Activated T-helper 2 cell treated with anti-CD3 and anti-CD28 coated beads, Interferon-gamma antibody, Interleukin-2, Interleukin-4, amounts not matched to agents 10 μg/mL and 5 μg/mL and 100 μg/mL, durations not matched to agents 14 hours and 24 hours and 36 hours (primary cell): ENCODE measurements around the gene ITSN1. TPM values are rescaled to one million over a fixed set of nuclear protein-coding genes. Genes with fewer than 3 reads are reported as not detected.

Experiments used
- DNase-seq: peaks from one replicate; pipeline ENCODE4 v3.0.0; 2021; ENCODE audit warnings: low spot score
- H3K27ac Mint-ChIP-seq: one replicate; pipeline ENCODE4 v1.8.0; 2021; ENCODE audit warnings: mixed read lengths
- H3K27me3 Mint-ChIP-seq: one replicate; pipeline ENCODE4 v1.8.0; 2021; ENCODE audit warnings: low read depth, mixed read lengths
- H3K36me3 Mint-ChIP-seq: one replicate; pipeline ENCODE4 v1.8.0; 2021; ENCODE audit warnings: low read depth, mixed read lengths
- H3K4me1 Mint-ChIP-seq: one replicate; pipeline ENCODE4 v1.8.0; 2021; ENCODE audit warnings: low read depth, mixed read lengths
- H3K4me3 Mint-ChIP-seq: one replicate; pipeline ENCODE4 v1.8.0; 2021; ENCODE audit warnings: low read depth, mild to moderate bottlenecking, moderate library complexity, mixed read lengths
- H3K9me3 Mint-ChIP-seq: one replicate; pipeline ENCODE4 v1.8.0; 2021; ENCODE audit warnings: mixed read lengths
- intact Hi-C: fragments of 100-400 bp; cut with micrococcal nuclease; formaldehyde crosslinking; loops from one replicate; pipeline ENCODE4 v1.15.1; 2023
- total RNA-seq: library from RNA; stranded (reverse); gene quantifications from 2 replicates; pipeline ENCODE4 v1.2.3, GENCODE V29; 2022

The ITSN1 gene
- total RNA-seq, 1 donor from 2014 or later, result 5.9 TPM

GRCh38 chr21:33642896-33643657 lies 776 bp downstream of the ITSN1 start:
- intact Hi-C loops, result loop anchor here (1.0 to 10.0 kb wide), 6 partner anchors 151 to 972 kb away; partner anchors contain the start of genes ATP5PO, DNAJC28, MRPS6 and PAXBP1
- peak overlapping the region; percentile 80 for H3K4me3 Mint-ChIP-seq
- H3K4me1 Mint-ChIP-seq, result peaks cover 12% of the 10 kb centered on the region
- H3K27me3 Mint-ChIP-seq, result peaks cover 22% of the 10 kb centered on the region
- H3K27ac Mint-ChIP-seq, result no peak overlapping the region
- no peaks in the 10 kb centered on the region for H3K9me3 Mint-ChIP-seq
- no peak for DNase-seq
- H3K36me3 Mint-ChIP-seq, result no peaks in the 10 kb centered on the region

GRCh38 chr21:33643658-33644311 lies 1.5 kb downstream of the ITSN1 start:
- Mint-ChIP-seq H3K27me3 (peaks cover 27% of the 10 kb centered on the region), H3K36me3 (no peaks in the 10 kb centered on the region), H3K4me3 (peak overlapping the region; percentile 80), H3K27ac (no peak overlapping the region), H3K4me1 (peaks cover 12% of the 10 kb centered on the region), H3K9me3 (no peaks in the 10 kb centered on the region)
- no peak for DNase-seq
- intact Hi-C loops, result loop anchor here (5.0 to 10.0 kb wide), 5 partner anchors 151 to 971 kb away; partner anchors contain the start of genes DNAJC28, MRPS6, PAXBP1 and RCAN1

- Mint-ChIP-seq H3K27ac (no peak overlapping the region), H3K4me3 (no peak overlapping the region), H3K9me3 (no peaks in the 10 kb centered on the region), H3K36me3 (no peaks in the 10 kb centered on the region), H3K27me3 (peaks cover 30% of the 10 kb centered on the region), H3K4me1 (peaks cover 12% of the 10 kb centered on the region)
- intact Hi-C loops, result loop anchor here (5.0 to 10.0 kb wide), 5 partner anchors 152 to 970 kb away; partner anchors contain the start of genes DNAJC28, MRPS6, PAXBP1 and RCAN1
- DNase-seq, result no peak
These were observed 2.2 kb downstream of the ITSN1 start for GRCh38 chr21:33644383-33645074.

GRCh38 chr21:33645730-33646129 lies 3.4 kb downstream of the ITSN1 start:
- no peaks in the 10 kb centered on the region for H3K9me3 Mint-ChIP-seq
- H3K27me3 Mint-ChIP-seq, result peaks cover 30% of the 10 kb centered on the region
- H3K4me3 Mint-ChIP-seq, result no peak overlapping the region
- intact Hi-C loops, result loop anchor here (10.0 kb wide), 3 partner anchors 261 to 969 kb away; partner anchors contain the start of genes MRPS6, RCAN1 and SLC5A3
- no peaks in the 10 kb centered on the region for H3K36me3 Mint-ChIP-seq
- H3K4me1 Mint-ChIP-seq, result peaks cover 12% of the 10 kb centered on the region
- H3K27ac Mint-ChIP-seq, result no peak overlapping the region
- DNase-seq, result no peak

GRCh38 chr21:33647587-33647986 lies 5.3 kb downstream of the ITSN1 start:
- Mint-ChIP-seq H3K36me3 (no peaks in the 10 kb centered on the region), H3K4me1 (peaks cover 7% of the 10 kb centered on the region), H3K9me3 (no peaks in the 10 kb centered on the region), H3K27me3 (peaks cover 32% of the 10 kb centered on the region), H3K4me3 (no peak overlapping the region), H3K27ac (no peak overlapping the region)
- no peak for DNase-seq
- intact Hi-C loops, result loop anchor here (10.0 kb wide), 3 partner anchors 263 to 967 kb away; partner anchors contain the start of genes MRPS6, RCAN1 and SLC5A3

GRCh38 chr21:33648555-33648954 lies 6.3 kb downstream of the ITSN1 start:
- Mint-ChIP-seq H3K27me3 (peaks cover 28% of the 10 kb centered on the region), H3K4me3 (no peak overlapping the region), H3K36me3 (no peaks in the 10 kb centered on the region), H3K4me1 (peaks cover 3% of the 10 kb centered on the region), H3K9me3 (no peaks in the 10 kb centered on the region), H3K27ac (no peak overlapping the region)
- intact Hi-C loops, result loop anchor here (10.0 kb wide), 3 partner anchors 264 to 966 kb away; partner anchors contain the start of genes MRPS6, RCAN1 and SLC5A3
- no peak for DNase-seq

GRCh38 chr21:33650230-33650629 lies 7.9 kb downstream of the ITSN1 start:
- peaks cover 11% of the 10 kb centered on the region for H3K27me3 Mint-ChIP-seq
- DNase-seq, result no peak
- no peaks in the 10 kb centered on the region for H3K9me3 Mint-ChIP-seq
- no peaks in the 10 kb centered on the region for H3K36me3 Mint-ChIP-seq
- no peaks in the 10 kb centered on the region for H3K4me1 Mint-ChIP-seq
- no peak overlapping the region for H3K4me3 Mint-ChIP-seq
- intact Hi-C loops, result no loop called here
- H3K27ac Mint-ChIP-seq, result no peak overlapping the region

GRCh38 chr21:33650929-33651509 lies 8.7 kb downstream of the ITSN1 start:
- Mint-ChIP-seq H3K9me3 (no peaks in the 10 kb centered on the region), H3K27me3 (peaks cover 12% of the 10 kb centered on the region)

GRCh38 chr21:33651965-33652680 lies 9.8 kb downstream of the ITSN1 start:
- Mint-ChIP-seq H3K4me1 (no peaks in the 10 kb centered on the region), H3K27ac (no peak overlapping the region), H3K4me3 (no peak overlapping the region), H3K27me3 (peaks cover 13% of the 10 kb centered on the region), H3K36me3 (no peaks in the 10 kb centered on the region), H3K9me3 (no peaks in the 10 kb centered on the region)
- DNase-seq, result no peak
- intact Hi-C loops, result no loop called here

More at GRCh38 chr21:33650929-33651509, 8.7 kb downstream of the ITSN1 start:
- Mint-ChIP-seq H3K4me1 (no peaks in the 10 kb centered on the region), H3K4me3 (no peak overlapping the region), H3K36me3 (no peaks in the 10 kb centered on the region), H3K27ac (no peak overlapping the region)
- intact Hi-C loops, result no loop called here
- DNase-seq, result no peak

GRCh38 chr21:33654412-33654811 lies 12.1 kb downstream of the ITSN1 start:
- H3K27ac Mint-ChIP-seq, result no peak overlapping the region
- no peaks in the 10 kb centered on the region for H3K4me1 Mint-ChIP-seq
- DNase-seq, result no peak
- H3K9me3 Mint-ChIP-seq, result no peaks in the 10 kb centered on the region
- H3K4me3 Mint-ChIP-seq, result no peak overlapping the region
- no peaks in the 10 kb centered on the region for H3K36me3 Mint-ChIP-seq
- peaks cover 4% of the 10 kb centered on the region for H3K27me3 Mint-ChIP-seq
- intact Hi-C loops, result no loop called here

- no peaks in the 10 kb centered on the region for H3K9me3 Mint-ChIP-seq
- H3K27ac Mint-ChIP-seq, result no peak overlapping the region
- H3K36me3 Mint-ChIP-seq, result no peaks in the 10 kb centered on the region
- peaks cover 4% of the 10 kb centered on the region for H3K27me3 Mint-ChIP-seq
- no peak overlapping the region for H3K4me3 Mint-ChIP-seq
- no peaks in the 10 kb centered on the region for H3K4me1 Mint-ChIP-seq
- intact Hi-C loops, result no loop called here
- DNase-seq, result no peak
These were observed 13.4 kb downstream of the ITSN1 start for GRCh38 chr21:33655588-33656221.
